ENCODE data around the gene MMP25. TPM values are rescaled to one million over a fixed set of nuclear protein-coding genes. Genes with fewer than 3 reads are reported as not detected.
A peak's percentile ranks its signal among the peaks of the same experiment; 100 is the strongest.

The MMP25 gene
- total RNA-seq, 1 experiment from 2014 or later: 0.06 TPM

DNA sequence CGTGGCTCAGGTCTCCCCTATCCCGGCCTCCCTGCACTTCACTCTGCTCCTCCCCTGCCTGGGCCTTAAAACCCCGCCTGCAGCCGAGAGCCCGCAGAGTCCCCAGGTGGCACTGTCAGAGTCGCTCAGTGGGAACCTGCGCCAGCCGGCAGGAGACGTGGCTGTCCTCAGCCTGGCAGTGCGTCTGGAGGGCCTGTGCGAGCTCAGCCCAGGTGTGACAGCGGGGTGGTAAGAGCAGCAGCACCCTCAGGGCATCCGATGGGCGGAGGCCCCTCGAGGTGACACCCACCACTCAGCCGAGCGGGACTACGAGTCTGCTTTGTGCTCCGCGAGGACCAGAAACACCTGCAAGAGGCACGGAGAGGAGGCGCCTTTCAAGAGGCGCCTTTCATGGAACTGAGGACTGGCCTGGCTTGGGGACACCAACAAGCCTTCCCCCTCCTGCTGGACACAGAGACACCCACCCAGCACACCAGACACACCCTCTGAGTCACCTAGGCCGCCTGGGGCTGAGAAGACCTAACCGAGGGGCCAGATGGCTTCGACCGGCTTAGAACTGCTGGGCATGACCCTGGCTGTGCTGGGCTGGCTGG is 33.4 kb upstream of the MMP25 start, which contains the start of gene CLDN9:
CLDN9 (plus strand) TSS at position 96 of the 593 bp plus-strand sequence; CDS start at position 536, 440 bp downstream.
- no peaks in the 10 kb centered on the region for H3K36me3 ChIP-seq
- no peak within 1 kb of the TSS for H3K4me3 ChIP-seq
- peaks cover 24% of the 10 kb centered on the region for H3K4me1 ChIP-seq
- H3K9me3 ChIP-seq (replicated peaks): no peaks in the 10 kb centered on the region
- H3K27ac ChIP-seq: no peak within 1 kb of the TSS
- H3K27me3 ChIP-seq: peaks cover 14% of the 10 kb centered on the region
- no peak for DNase-seq

DNA sequence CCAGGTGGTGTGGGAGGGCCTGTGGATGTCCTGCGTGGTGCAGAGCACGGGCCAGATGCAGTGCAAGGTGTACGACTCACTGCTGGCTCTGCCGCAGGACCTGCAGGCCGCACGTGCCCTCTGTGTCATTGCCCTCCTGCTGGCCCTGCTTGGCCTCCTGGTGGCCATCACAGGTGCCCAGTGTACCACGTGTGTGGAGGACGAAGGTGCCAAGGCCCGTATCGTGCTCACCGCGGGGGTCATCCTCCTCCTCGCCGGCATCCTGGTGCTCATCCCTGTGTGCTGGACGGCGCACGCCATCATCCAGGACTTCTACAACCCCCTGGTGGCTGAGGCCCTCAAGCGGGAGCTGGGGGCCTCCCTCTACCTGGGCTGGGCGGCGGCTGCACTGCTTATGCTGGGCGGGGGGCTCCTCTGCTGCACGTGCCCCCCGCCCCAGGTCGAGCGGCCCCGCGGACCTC is 32.8 kb upstream of the MMP25 start:
- no peaks in the 10 kb centered on the region for H3K9me3 ChIP-seq (replicated peaks)
- H3K27ac ChIP-seq: no peak overlapping the region
- DNase-seq: no peak
- no peak overlapping the region for H3K4me3 ChIP-seq
- no peaks in the 10 kb centered on the region for H3K36me3 ChIP-seq
- H3K27me3 ChIP-seq: peaks cover 8% of the 10 kb centered on the region
- H3K4me1 ChIP-seq: peaks cover 20% of the 10 kb centered on the region

DNA sequence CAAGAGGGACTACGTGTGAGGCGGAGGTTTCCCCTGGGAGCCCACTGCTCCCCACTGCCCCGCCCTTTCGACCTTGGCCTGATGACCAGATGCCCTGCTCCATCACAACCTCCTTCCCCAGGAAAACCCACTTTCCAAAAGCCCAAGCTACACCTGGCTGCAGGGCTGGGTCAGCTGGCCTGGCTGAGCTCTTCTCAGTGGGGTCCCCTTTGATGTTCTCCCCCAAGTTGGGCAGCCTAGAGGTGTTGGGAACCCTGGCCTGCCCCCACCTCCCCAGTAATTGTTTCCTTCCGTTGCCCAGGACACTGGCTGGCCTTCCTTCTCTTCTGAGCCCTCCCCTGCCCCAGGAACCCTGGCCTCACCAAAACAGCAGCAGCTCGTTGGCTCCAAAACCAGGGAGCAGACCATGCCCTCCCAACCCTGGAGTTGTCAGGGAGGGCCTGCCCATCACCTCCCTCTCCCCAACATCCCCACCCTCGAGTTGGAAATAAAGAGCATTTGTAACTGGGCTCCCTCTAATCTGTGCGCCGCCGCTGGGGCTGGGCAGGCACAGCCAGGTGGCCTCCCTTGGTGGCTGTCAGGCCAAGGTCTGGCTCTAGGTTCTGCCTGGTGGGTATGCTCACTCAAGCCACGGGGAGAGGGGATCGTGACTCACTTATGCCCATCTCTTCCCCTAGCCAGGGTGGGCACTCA is 32.2 kb upstream of the MMP25 start:
- Histone ChIP-seq H3K36me3 (no peaks in the 10 kb centered on the region), H3K4me1 (peaks cover 20% of the 10 kb centered on the region), H3K27me3 (peaks cover 8% of the 10 kb centered on the region), H3K9me3 (replicated peaks) (no peaks in the 10 kb centered on the region), H3K4me3 (no peak overlapping the region), H3K27ac (no peak overlapping the region)
- no peak for DNase-seq

DNA sequence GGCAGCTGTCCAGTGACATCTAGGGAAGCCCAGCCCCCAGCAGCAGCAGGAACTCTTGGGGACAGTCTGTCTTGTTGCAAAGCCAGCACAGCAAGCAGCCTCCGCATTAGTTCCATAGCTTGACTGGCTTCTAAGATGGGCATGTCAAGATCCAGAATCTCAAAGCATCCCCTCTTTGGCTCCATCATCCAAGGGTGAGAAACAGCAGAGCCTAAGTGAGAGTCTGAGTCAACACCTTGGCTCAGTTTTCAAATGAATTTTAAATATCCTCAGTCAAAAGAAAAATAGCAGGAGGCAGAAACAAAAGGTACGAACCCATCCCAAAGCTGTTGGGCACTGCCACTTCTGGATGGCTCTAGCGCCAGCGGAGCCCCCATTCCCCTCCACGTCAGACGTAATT is 31.4 kb upstream of the MMP25 start:
- DNase-seq: no peak
- Histone ChIP-seq H3K27ac (no peak overlapping the region), H3K4me3 (no peak overlapping the region), H3K27me3 (peaks cover 8% of the 10 kb centered on the region), H3K9me3 (replicated peaks) (no peaks in the 10 kb centered on the region), H3K4me1 (peaks cover 12% of the 10 kb centered on the region), H3K36me3 (no peaks in the 10 kb centered on the region)

DNA sequence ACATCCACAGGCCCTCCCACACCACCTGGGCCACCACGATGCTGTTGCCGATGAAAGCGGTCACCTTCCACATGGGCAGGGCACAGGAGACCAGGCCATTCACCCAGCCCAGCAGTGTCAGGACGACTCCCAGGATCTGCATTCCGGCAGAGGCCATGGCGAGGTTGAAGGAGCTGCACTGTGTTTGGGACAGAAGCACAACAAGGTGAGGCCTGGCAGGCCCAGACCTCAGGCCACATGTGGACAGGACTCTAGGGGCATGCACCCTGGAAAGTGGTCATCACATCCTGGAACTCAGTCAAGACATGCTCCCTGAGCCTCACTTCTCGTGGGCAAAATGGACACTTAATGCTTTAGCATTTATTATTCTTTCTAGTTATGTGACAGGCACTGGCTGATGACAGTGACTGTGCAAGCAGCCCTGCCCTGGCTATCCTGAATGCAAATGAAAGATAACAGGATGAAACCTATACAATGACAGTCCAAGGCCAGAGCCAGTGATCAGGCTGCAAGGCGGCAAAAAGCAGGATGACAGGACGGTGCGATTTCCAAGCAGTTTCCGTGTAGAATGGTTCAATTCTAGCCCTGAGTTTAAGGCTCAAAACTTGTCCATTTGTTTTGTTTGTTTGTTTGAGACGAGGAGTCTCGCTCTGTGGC is 30.4 kb upstream of the MMP25 start:
- H3K36me3 ChIP-seq: no peaks in the 10 kb centered on the region
- DNase-seq: no peak
- H3K27ac ChIP-seq: no peak overlapping the region
- peaks cover 8% of the 10 kb centered on the region for H3K27me3 ChIP-seq
- peaks cover 9% of the 10 kb centered on the region; the same call in 1 of the 2 replicates for H3K4me1 ChIP-seq
- no peaks in the 10 kb centered on the region for H3K9me3 ChIP-seq (replicated peaks)
- H3K4me3 ChIP-seq: no peak overlapping the region

DNA sequence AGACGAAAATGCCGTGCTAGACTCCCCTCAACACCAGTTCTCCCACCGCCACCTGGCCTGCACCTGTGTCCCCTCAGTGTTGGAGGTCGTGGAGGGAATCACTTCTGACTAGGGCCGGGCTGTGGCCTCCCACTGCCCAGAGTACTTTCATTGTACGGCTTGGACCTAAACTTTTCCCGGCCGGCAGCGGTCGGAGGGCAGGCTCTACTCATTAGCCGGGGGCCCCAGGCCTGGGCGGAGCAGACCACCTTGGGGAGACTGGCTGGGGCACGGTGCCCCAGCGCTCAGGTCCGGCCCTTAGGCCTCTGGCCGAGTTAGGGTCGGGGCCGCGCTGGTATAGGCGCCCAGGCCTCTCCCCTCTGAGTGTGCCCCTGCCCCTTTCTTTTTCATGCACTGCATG is 29.0 kb upstream of the MMP25 start:
- H3K27me3 ChIP-seq: peaks cover 1% of the 10 kb centered on the region
- H3K9me3 ChIP-seq (replicated peaks): no peaks in the 10 kb centered on the region
- H3K36me3 ChIP-seq: peaks cover under 1% of the 10 kb centered on the region
- H3K27ac ChIP-seq: no peak overlapping the region
- peaks cover 8% of the 10 kb centered on the region for H3K4me1 ChIP-seq
- H3K4me3 ChIP-seq: no peak overlapping the region
- no peak for DNase-seq

DNA sequence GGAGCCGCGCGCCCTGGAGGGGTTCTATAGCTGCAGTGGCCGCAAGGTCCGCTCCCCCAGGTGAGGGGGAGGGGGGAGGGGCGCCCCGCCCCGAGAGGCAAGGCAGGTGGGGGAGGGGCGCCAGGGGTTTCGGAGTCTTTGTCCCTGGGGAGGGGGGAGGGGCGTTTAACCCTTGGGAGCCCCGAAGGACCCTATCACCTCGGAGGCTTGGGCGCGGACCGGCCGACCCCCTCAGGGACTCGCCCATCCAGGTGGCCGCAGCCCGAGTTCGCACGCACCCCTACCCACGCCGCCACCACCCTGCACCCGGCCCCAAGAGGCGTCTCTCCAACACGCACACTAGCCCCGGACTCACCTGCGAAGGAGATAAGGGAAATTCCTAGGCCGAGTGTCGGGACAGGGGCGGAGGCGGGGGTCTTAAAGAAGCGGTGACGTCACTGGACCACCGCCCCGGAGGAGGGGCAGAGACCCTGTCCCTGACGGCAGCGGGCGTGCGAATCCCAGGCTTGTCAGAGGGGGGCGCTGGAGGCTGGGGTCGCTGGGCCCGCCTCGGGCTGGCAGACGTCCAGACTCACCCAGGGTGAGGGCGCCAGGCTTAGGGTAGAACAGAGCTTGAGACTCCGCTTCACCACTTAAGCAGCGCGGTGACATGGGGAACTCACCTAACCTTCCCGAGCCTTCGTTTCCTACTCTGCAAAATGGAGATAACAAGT is 28.4 kb upstream of the MMP25 start, which contains the start of gene CLDN6:
CLDN6 (minus strand) TSS at position 390 of the 713 bp plus-strand sequence. CDS start 2,162 bp downstream, outside the sequence.
- DNase-seq: peak; percentile 28 to 31

DNA sequence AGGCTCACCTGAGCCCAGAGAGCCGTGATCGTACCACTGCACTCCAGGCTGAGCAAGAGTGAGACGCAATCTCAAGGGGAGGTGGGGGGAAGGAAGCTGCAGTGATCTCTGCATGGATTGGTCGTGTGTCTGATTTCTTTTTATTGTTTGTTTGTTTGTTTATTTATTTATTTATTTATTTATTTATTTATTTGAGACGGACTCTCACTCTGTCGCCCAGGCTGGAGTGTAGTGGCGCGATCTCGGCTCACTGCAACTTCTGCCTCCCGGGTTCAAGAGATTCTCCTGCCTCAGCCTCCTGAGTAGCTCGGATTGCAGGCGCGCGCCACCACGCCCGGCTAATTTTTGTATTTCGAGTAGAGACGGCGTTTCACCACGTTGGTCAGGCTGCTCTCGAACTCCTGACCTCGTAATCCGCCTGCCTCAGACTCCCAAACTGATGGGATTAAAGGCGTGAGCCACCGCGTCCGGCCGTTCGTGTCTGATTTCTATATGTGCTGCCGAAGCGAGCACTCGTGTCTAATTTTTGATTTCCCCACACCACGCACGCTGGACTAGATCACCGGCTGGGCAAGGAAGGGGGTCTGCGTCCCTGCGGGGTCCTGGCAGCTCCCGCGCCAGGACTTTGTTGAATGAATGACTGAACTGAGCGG is 26.6 kb upstream of the MMP25 start:
- Histone ChIP-seq H3K4me1 (peaks cover 12% of the 10 kb centered on the region), H3K27me3 (no peaks in the 10 kb centered on the region), H3K27ac (peak overlapping the region; percentile 95; the same call in 1 of the 2 replicates), H3K4me3 (peak overlapping the region; percentile 95), H3K36me3 (peaks cover 7% of the 10 kb centered on the region), H3K9me3 (replicated peaks) (no peaks in the 10 kb centered on the region)
- DNase-seq: no peak

More for the DNA sequence above, 28.4 kb upstream of the MMP25 start, which contains the start of gene CLDN6:
- H3K4me1 ChIP-seq: peaks cover 9% of the 10 kb centered on the region
- no peak within 1 kb of the TSS for H3K27ac ChIP-seq
- peaks cover 7% of the 10 kb centered on the region for H3K36me3 ChIP-seq
- H3K9me3 ChIP-seq (replicated peaks): no peaks in the 10 kb centered on the region
- H3K4me3 ChIP-seq: no peak within 1 kb of the TSS
- H3K27me3 ChIP-seq: no peaks in the 10 kb centered on the region; the same call in 1 of the 2 replicates

DNA sequence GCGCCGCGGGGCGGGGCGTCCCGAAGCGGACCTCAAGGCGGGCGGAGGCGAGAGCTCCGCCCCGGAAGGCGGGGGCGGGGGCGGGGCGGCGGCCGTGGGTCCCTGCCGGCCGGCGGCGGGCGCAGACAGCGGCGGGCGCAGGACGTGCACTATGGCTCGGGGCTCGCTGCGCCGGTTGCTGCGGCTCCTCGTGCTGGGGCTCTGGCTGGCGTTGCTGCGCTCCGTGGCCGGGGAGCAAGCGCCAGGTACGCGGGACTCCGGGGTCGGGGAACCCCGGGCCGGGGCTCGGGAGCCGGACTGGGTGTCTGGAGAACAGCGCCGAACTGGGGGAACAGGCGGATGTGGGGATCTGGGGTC is 26.1 kb upstream of the MMP25 start, which contains the start of gene TNFRSF12A:
TNFRSF12A (plus strand) TSS at position 122 of the 357 bp plus-strand sequence; CDS start at position 152, 30 bp downstream.
- H3K27me3 ChIP-seq: no peaks in the 10 kb centered on the region
- H3K36me3 ChIP-seq: peaks cover 7% of the 10 kb centered on the region
- peak; percentile 77 to 85 for DNase-seq
- H3K27ac ChIP-seq: peak within 1 kb of the TSS; percentile 95
- peaks cover 12% of the 10 kb centered on the region for H3K4me1 ChIP-seq
- H3K4me3 ChIP-seq: peak within 1 kb of the TSS; percentile 95
- no peaks in the 10 kb centered on the region for H3K9me3 ChIP-seq (replicated peaks)

DNA sequence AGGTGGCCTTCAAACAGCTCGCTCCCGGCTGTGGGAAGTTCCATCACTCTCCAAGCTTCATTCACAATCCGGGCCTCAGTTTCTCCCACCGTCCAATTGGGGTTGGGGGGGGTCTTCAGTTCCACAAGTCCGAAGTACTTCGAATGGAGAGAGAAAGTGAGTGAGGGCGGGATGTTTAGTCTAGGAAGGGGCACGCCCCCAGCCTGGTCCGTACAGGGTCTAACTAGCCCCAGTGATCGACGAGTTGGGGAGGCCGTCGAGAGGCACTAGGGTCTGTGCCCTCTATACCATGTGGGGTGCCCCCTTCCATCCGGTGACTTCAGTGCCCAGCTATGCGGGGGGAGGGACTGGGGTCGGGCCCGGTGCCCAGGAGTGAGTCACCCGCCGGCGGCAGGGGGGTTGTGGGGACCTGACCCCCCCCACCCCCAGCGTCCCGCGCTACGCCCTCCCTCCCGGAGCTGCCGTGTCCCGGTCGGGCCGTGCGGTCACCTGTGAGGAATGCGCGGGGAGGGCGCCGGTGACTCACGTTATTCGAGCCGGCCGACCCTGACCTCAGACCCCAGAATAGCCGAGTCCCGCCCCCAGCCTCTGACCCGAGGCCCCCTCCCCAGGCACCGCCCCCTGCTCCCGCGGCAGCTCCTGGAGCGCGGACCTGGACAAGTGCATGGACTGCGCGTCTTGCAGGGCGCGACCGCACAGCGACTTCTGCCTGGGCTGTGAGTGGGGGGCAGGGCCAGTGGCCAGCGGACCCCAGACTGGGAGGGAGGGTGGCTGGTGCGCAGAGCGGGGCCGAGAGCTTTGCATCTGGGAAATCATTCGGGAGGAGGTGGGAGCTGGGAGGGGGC is 25.5 kb upstream of the MMP25 start:
- Histone ChIP-seq H3K4me1 (peaks cover 12% of the 10 kb centered on the region), H3K9me3 (replicated peaks) (no peaks in the 10 kb centered on the region)
- peak; percentile 68 to 87 for DNase-seq

DNA sequence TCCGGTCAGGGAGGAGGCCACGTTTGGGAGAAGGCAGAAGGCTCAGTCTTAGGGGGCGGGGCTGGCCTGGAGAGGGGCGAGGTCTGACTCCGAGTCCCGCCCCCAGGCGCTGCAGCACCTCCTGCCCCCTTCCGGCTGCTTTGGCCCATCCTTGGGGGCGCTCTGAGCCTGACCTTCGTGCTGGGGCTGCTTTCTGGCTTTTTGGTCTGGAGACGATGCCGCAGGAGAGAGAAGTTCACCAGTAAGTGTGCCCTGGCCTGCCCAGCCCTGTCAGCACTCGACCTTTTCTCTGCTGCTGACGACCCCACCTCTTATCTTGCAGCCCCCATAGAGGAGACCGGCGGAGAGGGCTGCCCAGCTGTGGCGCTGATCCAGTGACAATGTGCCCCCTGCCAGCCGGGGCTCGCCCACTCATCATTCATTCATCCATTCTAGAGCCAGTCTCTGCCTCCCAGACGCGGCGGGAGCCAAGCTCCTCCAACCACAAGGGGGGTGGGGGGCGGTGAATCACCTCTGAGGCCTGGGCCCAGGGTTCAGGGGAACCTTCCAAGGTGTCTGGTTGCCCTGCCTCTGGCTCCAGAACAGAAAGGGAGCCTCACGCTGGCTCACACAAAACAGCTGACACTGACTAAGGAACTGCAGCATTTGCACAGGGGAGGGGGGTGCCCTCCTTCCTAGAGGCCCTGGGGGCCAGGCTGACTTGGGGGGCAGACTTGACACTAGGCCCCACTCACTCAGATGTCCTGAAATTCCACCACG is 24.7 kb upstream of the MMP25 start:
- peaks cover 12% of the 10 kb centered on the region for H3K4me1 ChIP-seq
- no peaks in the 10 kb centered on the region for H3K27me3 ChIP-seq
- peak overlapping the region; percentile 95 for H3K27ac ChIP-seq
- H3K9me3 ChIP-seq (replicated peaks): no peaks in the 10 kb centered on the region
- H3K36me3 ChIP-seq: peaks cover 7% of the 10 kb centered on the region
- peak; percentile 87 to 90 for DNase-seq
- H3K4me3 ChIP-seq: peak overlapping the region; percentile 95

More for the DNA sequence above, 25.5 kb upstream of the MMP25 start:
- H3K27ac ChIP-seq: peak overlapping the region; percentile 95
- peak overlapping the region; percentile 95 for H3K4me3 ChIP-seq
- peaks cover 7% of the 10 kb centered on the region for H3K36me3 ChIP-seq
- H3K27me3 ChIP-seq: no peaks in the 10 kb centered on the region

DNA sequence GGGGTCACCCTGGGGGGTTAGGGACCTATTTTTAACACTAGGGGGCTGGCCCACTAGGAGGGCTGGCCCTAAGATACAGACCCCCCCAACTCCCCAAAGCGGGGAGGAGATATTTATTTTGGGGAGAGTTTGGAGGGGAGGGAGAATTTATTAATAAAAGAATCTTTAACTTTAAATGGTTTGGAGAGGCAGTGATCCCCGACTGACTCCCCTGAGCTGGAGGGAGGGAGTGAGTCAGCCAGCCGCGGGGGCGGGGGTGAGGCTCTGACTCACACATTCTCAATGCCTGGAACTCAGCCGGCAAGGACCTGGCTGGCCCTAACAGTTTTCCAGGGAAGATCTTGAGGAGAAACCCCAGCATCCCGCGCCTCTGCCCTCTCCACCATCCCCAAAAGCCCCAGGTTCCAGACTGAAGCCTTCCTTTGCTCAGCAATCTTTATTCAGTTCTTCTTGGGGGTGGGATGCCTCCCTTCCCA is 24.1 kb upstream of the MMP25 start:
- DNase-seq: peak; percentile 85 to 89
- no peaks in the 10 kb centered on the region for H3K27me3 ChIP-seq
- H3K9me3 ChIP-seq (replicated peaks): no peaks in the 10 kb centered on the region
- peak overlapping the region; percentile 95 for H3K4me3 ChIP-seq
- peaks cover 17% of the 10 kb centered on the region for H3K4me1 ChIP-seq
- H3K36me3 ChIP-seq: peaks cover 7% of the 10 kb centered on the region
- H3K27ac ChIP-seq: peak overlapping the region; percentile 95

All from SJCRH30 (cell line).